SU-DHL-6 (cell line): ENCODE data around the gene TLL2.

Experiments used
- H2AFZ ChIP-seq: fragments of 200-600 bp; sonication (generic); 2 replicates; pipeline ENCODE4 v1.6.1; 2014; ENCODE audit warnings: low read depth, mild to moderate bottlenecking, moderate library complexity, mixed read lengths, antibody characterized with exemption, low read length; ENCODE audit not compliant: severe bottlenecking
- H3F3A ChIP-seq: fragments of 200-600 bp; shearing (Covaris generic); 2 replicates; pipeline ENCODE4 v1.6.0; 2016; ENCODE audit warnings: antibody characterized with exemption, mild to moderate bottlenecking; ENCODE audit not compliant: insufficient read depth
- H3K27ac ChIP-seq: fragments of 200-600 bp; sonication (generic); 2 replicates; pipeline ENCODE4 v1.5.1; 2016; ENCODE audit warnings: low read depth, mild to moderate bottlenecking, low read length, moderate library complexity, mixed read lengths
- H3K27me3 ChIP-seq: fragments of 200-600 bp; sonication (generic), shearing (Covaris generic); 2 replicates; pipeline ENCODE4 v1.6.0; 2014; ENCODE audit warnings: mild to moderate bottlenecking, low read length
- H3K36me3 ChIP-seq: fragments of 200-600 bp; sonication (generic); 2 replicates; pipeline ENCODE4 v1.6.1; 2014; ENCODE audit warnings: mild to moderate bottlenecking, low read length, mixed read lengths
- H3K4me2 ChIP-seq: fragments of 300-600, 200-600 bp; shearing (Covaris generic), sonication (generic); 2 replicates; pipeline ENCODE4 v1.6.0; 2014; ENCODE audit warnings: low read length, low read depth, mild to moderate bottlenecking; ENCODE audit not compliant: poor library complexity, severe bottlenecking
- H3K4me3 ChIP-seq: fragments of 200-600 bp; sonication (generic); 2 replicates; pipeline ENCODE4 v1.5.1; 2014; ENCODE audit warnings: antibody characterized with exemption, low read length, mild to moderate bottlenecking, mixed read lengths; ENCODE audit not compliant: insufficient read depth, poor library complexity, severe bottlenecking
- H3K79me2 ChIP-seq: fragments of 200-600 bp; sonication (generic); 2 replicates; pipeline ENCODE4 v1.6.1; 2014; ENCODE audit warnings: mild to moderate bottlenecking, low read length, moderate library complexity; ENCODE audit not compliant: insufficient read depth
- H3K9ac ChIP-seq: fragments of 200-600 bp; sonication (generic); 2 replicates; pipeline ENCODE4 v1.7.0; 2014; ENCODE audit warnings: mild to moderate bottlenecking, low read length
- H3K9me2 ChIP-seq: fragments of 200-600 bp; sonication (generic); replicated peaks from 2 replicates; pipeline ENCODE4 v1.6.1; 2014; ENCODE audit warnings: low read length; ENCODE audit not compliant: insufficient read depth
- H3K9me3 ChIP-seq: fragments of 200-600 bp; sonication (generic); 2 replicates; pipeline ENCODE4 v1.6.1; 2014; ENCODE audit warnings: low read length, mixed read lengths; ENCODE audit not compliant: insufficient read depth
- H4K20me1 ChIP-seq: fragments of 200-600 bp; sonication (generic); 2 replicates; pipeline ENCODE4 v1.6.1; 2014; ENCODE audit warnings: low read depth, mild to moderate bottlenecking, antibody characterized with exemption, low read length, moderate library complexity, mixed read lengths
- CTCF ChIP-seq: fragments of 200-600 bp; sonication (generic); IDR thresholded peaks from one replicate; pipeline ENCODE4 v1.5.1; 2017; ENCODE audit warnings: antibody characterized with exemption, mild to moderate bottlenecking, low read length, moderate library complexity; ENCODE audit not compliant: insufficient read depth, poor library complexity, severe bottlenecking
- EZH2phosphoT487 ChIP-seq: fragments of 200-600 bp; sonication (generic), shearing (Covaris generic); conservative IDR thresholded peaks from 2 replicates; pipeline ENCODE4 v1.6.1; 2018; ENCODE audit warnings: mild to moderate bottlenecking, antibody characterized with exemption, low read length, moderate library complexity, mixed read lengths

The TLL2 gene

GRCh38 chr10:96541921-96542320 lies 28.2 kb upstream of the TLL2 start:
- Histone ChIP-seq H3K4me2 (no peak overlapping the region), H3K9me2 (no peaks in the 10 kb centered on the region), H4K20me1 (no peaks in the 10 kb centered on the region), H2AFZ (no peak overlapping the region), H3F3A (peaks cover 14% of the 10 kb centered on the region; the same call in 1 of the 2 replicates), H3K27ac (no peak overlapping the region), H3K27me3 (no peaks in the 10 kb centered on the region), H3K9me3 (no peaks in the 10 kb centered on the region), H3K36me3 (peaks cover 39% of the 10 kb centered on the region), H3K4me3 (no peak overlapping the region), H3K9ac (no peak overlapping the region), H3K79me2 (no peaks in the 10 kb centered on the region)
- TF ChIP-seq CTCF (no peak), EZH2phosphoT487 (no peak)

- Histone ChIP-seq H3K4me3 (no peak overlapping the region), H3K27me3 (no peaks in the 10 kb centered on the region), H3K9me3 (no peaks in the 10 kb centered on the region), H3K9ac (no peak overlapping the region), H3K9me2 (no peaks in the 10 kb centered on the region), H3K79me2 (peaks cover 9% of the 10 kb centered on the region; the same call in 1 of the 2 replicates), H4K20me1 (no peaks in the 10 kb centered on the region), H3K4me2 (no peak overlapping the region), H3K36me3 (peaks cover 36% of the 10 kb centered on the region), H3K27ac (no peak overlapping the region), H2AFZ (no peak overlapping the region), H3F3A (peaks cover 14% of the 10 kb centered on the region; the same call in 1 of the 2 replicates)
- TF ChIP-seq EZH2phosphoT487 = no peak
- no peak for TF ChIP-seq CTCF
Measured at GRCh38 chr10:96540240-96540639, 26.5 kb upstream of the TLL2 start.

GRCh38 chr10:96538683-96539082 lies 25.0 kb upstream of the TLL2 start:
- Histone ChIP-seq H3K79me2 (peaks cover 9% of the 10 kb centered on the region; the same call in 1 of the 2 replicates), H4K20me1 (no peaks in the 10 kb centered on the region)
- no peak for TF ChIP-seq CTCF
- no peak for TF ChIP-seq EZH2phosphoT487

More at GRCh38 chr10:96538683-96539082, 25.0 kb upstream of the TLL2 start:
- Histone ChIP-seq H2AFZ (no peak overlapping the region), H3K4me2 (no peak overlapping the region), H3K9ac (no peak overlapping the region), H3K27me3 (no peaks in the 10 kb centered on the region), H3K27ac (no peak overlapping the region), H3K4me3 (no peak overlapping the region), H3F3A (peaks cover 11% of the 10 kb centered on the region; the same call in 1 of the 2 replicates), H3K9me3 (no peaks in the 10 kb centered on the region), H3K36me3 (peaks cover 35% of the 10 kb centered on the region), H3K9me2 (no peaks in the 10 kb centered on the region)
